ENCODE data around the gene TYRO3.

TYRO3 gene

GRCh38 chr15:41605566-41605965 lies 46.6 kb downstream of the TYRO3 start:
- no peak for DNase-seq (ENCODE audit: low spot score)

DNA sequence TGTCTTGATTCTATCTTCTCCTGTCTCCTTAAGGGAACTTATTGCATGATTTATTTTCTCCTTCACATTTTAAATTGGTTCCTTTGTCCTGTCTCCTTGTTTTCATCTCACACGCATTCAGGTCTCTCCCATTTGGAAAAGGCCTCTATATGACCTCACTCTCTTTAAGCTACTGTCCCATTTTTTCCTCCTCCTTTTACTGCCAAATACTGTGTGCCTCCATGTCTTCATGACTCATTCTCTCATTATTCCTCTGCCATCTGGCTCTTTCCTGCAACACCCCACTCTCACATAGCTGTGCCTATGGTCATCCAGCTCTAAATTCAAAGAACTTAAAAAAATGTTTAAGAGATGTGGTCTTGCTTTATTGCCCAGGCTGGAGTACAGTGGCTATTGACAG lies 48.0 kb downstream of the TYRO3 start:
- DNase-seq (ENCODE audit: low spot score): no peak

- DNase-seq (ENCODE audit: low spot score): no peak
Measured at GRCh38 chr15:41609123-41609522, 50.1 kb downstream of the TYRO3 start.

DNA sequence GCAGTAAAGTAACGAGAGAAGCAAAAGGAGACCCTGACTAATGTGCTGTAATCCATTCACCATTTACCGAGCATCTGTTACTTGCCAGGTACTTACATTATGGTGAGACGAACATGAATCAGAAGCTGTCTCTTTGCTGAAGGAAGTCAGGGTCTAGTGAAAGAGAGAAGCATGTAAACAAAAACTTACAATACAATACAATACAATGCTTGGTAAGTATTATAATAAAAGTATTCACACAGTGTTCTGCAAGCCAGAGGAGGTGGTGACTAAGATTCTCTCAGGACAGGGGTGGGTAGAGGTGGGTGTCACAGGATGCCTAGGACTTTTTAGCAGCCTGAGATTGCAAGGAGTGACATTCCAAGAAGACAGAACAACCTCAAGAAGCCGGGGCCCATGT lies 51.0 kb downstream of the TYRO3 start:
- DNase-seq (ENCODE audit: low spot score): no peak

GRCh38 chr15:41620536-41621199 lies 61.7 kb downstream of the TYRO3 start:
- DNase-seq (ENCODE audit: low spot score): peak; percentile 63

GRCh38 chr15:41621200-41622193 lies 62.5 kb downstream of the TYRO3 start:
- peak; percentile 94 for DNase-seq (ENCODE audit: low spot score)

- DNase-seq (ENCODE audit: low spot score): no peak
Measured at GRCh38 chr15:41622901-41623300, 63.9 kb downstream of the TYRO3 start.

- DNase-seq (ENCODE audit: low spot score): no peak
Measured at GRCh38 chr15:41627203-41627602, 68.2 kb downstream of the TYRO3 start.

DNA sequence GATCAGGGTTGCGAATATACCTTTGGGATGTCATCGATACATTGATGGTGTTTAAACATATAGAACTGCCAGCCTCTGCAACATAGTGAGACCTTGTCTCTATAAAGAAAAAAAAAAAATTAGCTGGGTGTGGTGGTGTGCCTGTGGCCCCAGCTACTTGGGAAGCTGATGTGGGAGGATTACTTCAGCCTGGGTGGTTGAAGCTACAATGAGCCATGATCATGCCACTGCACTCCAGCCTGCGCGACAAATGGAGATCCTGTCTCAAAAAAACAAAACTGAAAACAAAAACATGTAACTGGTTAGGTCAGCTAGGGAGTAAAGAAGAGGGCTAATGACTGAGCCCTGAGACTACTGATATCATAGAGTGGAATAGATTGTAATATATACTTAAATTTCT lies 70.5 kb downstream of the TYRO3 start:
- no peak for DNase-seq (ENCODE audit: low spot score)

DNA sequence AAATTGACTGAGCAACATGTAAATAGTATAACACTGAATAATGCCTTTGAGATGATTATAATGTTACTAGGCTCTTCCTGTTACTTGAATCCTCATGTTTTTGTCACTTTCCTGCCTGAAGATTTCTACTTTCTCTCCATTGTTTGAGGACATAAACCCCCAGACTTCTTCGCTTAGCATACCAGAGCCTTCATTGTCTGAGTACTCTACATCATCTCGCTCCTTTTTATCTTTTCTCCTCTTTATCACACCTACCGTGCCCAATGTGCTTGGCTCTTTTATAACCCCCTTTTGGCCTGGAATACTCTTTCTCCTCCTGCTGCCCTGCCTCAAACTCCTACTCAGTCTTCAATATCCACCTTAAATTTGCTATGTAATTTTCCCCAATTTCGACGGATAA lies 70.9 kb downstream of the TYRO3 start:
- DNase-seq (ENCODE audit: low spot score): peak; percentile 28

DNA sequence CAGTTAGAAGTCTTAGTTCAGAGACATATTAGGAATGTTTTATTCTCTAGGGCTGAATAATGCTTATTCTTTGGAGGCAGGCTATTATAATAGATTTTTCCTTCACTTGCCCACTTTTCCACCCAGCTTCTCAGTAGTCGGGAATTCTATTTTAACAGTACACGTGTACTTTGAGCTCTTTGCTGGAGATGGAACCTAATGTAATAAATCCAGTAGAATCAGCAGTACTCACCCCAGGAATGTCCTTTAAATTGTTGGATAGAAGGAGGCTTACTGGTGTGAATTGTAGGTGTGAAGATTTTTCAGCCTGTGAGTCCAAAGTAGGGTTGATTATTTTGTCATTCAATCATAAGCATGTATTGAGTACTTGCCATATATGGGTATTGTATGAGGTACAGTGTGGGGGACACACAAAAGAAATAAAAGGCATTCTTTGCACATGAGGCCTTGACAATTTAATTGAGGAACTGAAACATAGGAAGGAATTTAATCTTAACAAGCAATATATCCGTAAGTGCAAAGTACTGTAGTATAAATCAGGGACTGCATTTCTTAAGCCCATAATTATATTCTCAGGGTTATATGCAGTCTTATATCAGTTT lies 71.7 kb downstream of the TYRO3 start:
- no peak for DNase-seq (ENCODE audit: low spot score)

DNA sequence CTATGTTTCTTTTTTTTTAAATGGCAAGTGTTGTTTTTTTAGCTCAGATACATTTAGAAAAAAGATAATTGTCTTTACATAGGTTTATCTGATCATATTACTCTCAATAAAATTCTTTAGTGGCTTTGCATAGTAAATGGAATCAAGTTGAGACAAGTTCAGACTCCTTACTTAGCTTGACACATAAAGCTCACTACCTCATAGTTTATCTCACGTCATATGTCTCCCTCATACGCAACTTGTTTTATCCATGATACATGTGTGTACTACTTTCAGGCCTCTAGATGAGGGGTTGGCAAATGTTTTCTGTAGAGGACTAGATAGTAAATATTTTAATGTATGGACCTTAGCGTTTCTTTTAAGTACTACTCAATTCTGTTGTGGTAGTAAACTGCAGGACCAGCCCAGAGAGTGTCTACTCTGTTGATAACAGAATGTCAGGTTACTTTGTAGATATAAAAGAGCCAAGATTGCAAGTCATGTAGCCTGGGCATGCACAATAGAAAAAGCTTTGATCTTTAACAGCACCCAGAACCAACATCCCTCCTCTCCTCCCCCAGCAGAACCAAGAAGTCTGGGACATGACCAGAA lies 73.0 kb downstream of the TYRO3 start:
- no peak for DNase-seq (ENCODE audit: low spot score)
